Common myeloid progenitor, CD34-positive (primary cell): Measurements from ENCODE around the gene EME2.

Experiments used
- CTCF ChIA-PET: fragments of 350-600 bp; sonication (Branson Sonifier 250); formaldehyde crosslinking; loops from one replicate; lab custom pipeline; 2021; ENCODE audit warnings: antibody characterized with exemption; lab: Charles Lee
- POLR2A ChIA-PET: fragments of 350-600 bp; sonication (Branson Sonifier 250); formaldehyde crosslinking; loops from one replicate; lab custom pipeline; 2021; ENCODE audit warnings: antibody characterized with exemption; lab: Charles Lee
- DNase-seq, 3 donors: peaks; one replicate each; pipeline versions ENCODE4 v3.0.0 to v3.0.0-alpha.2; 2013
- H3K27ac ChIP-seq, 2 experiments: 1 replicate in 1 of 2; 2 replicates in 1 of 2; pipeline ENCODE4 v1.7.0; 2013; ENCODE audit warnings: inconsistent platforms in 2 of 2, low read length in 2 of 2, mild to moderate bottlenecking in 2 of 2, low read depth in 1 of 2, moderate library complexity in 1 of 2; ENCODE audit not compliant: severe bottlenecking in 2 of 2, insufficient read depth in 1 of 2, poor library complexity in 1 of 2
- H3K27me3 ChIP-seq, 5 experiments: replicated peaks in 2 of 5; 1 replicate in 3 of 5; 2 replicates in 2 of 5; pipeline versions ENCODE4 v1.6.1 to v1.7.0; 2013; ENCODE audit warnings: low read length in 4 of 5, mild to moderate bottlenecking in 2 of 5, moderate library complexity in 2 of 5, inconsistent platforms in 1 of 5; ENCODE audit not compliant: insufficient read depth in 5 of 5, control insufficient read depth in 4 of 5
- H3K36me3 ChIP-seq, 4 experiments: 1 replicate in 2 of 4; 2 replicates in 2 of 4; pipeline versions ENCODE4 v1.6.1 to v1.7.0; 2013; ENCODE audit warnings: low read length in 3 of 4, control low read depth in 1 of 4, mild to moderate bottlenecking in 1 of 4; ENCODE audit not compliant: control insufficient read depth in 4 of 4, insufficient read depth in 4 of 4
- H3K4me1 ChIP-seq, 4 experiments: 1 replicate in 3 of 4; 2 replicates in 1 of 4; pipeline versions ENCODE4 v1.6.1 to v1.7.1; 2013; ENCODE audit warnings: low read length in 3 of 4, mild to moderate bottlenecking in 3 of 4, control low read depth in 1 of 4, inconsistent platforms in 1 of 4, moderate library complexity in 1 of 4; ENCODE audit not compliant: control insufficient read depth in 4 of 4, insufficient read depth in 4 of 4; ENCODE audit errors: control extremely low read depth in 1 of 4
- H3K4me3 ChIP-seq, 7 experiments: 1 replicate in 4 of 7; 2 replicates in 3 of 7; pipeline versions ENCODE4 v1.5.1 to v1.7.0; 2013; ENCODE audit warnings: mild to moderate bottlenecking in 7 of 7, low read length in 6 of 7, moderate library complexity in 6 of 7, inconsistent platforms in 2 of 7, low read depth in 2 of 7, control low read depth in 1 of 7; ENCODE audit not compliant: insufficient read depth in 4 of 7, control insufficient read depth in 1 of 7; ENCODE audit errors: extremely low read depth in 1 of 7
- H3K9me3 ChIP-seq, 5 experiments: 1 replicate in 4 of 5; 2 replicates in 1 of 5; pipeline versions ENCODE4 v1.6.1 to v1.7.1; 2013; ENCODE audit warnings: low read length in 4 of 5, mild to moderate bottlenecking in 2 of 5, inconsistent platforms in 1 of 5, low read depth in 1 of 5, moderate library complexity in 1 of 5; ENCODE audit not compliant: control insufficient read depth in 4 of 5, insufficient read depth in 2 of 5; ENCODE audit errors: control extremely low read depth in 1 of 5
- WGBS: methylation state at CpG from one replicate; pipeline ENCODE4 v1.1.5; 2013; ENCODE audit not compliant: insufficient coverage; 5-methylcytosine and 5-hydroxymethylcytosine counted together

EME2 gene

GRCh38 chr16:1740234-1740633 lies 32.4 kb upstream of the EME2 start:
- POLR2A ChIA-PET, result no interaction called here
- H3K4me3 ChIP-seq, result no peak overlapping the region
- CTCF ChIA-PET, result no interaction called here
- no peak overlapping the region for H3K27ac ChIP-seq
- 97% methylated on average over 33 of the region's 33 CpGs for WGBS
- no peaks in the 10 kb centered on the region for H3K4me1 ChIP-seq
- DNase-seq, result no peak
- H3K27me3 ChIP-seq, result no peaks in the 10 kb centered on the region
- peaks cover 0 to 50% (median 20%) of the 10 kb centered on the region in 4 experiments for H3K36me3 ChIP-seq
- H3K9me3 ChIP-seq, result peaks cover 0 to 17% (median 0%) of the 10 kb centered on the region in 5 experiments

- WGBS, result 97% methylated on average over 26 of the region's 30 CpGs
- Histone ChIP-seq H3K36me3 (peaks cover 0 to 52% (median 23%) of the 10 kb centered on the region in 4 experiments), H3K9me3 (peaks cover 0 to 10% (median 0%) of the 10 kb centered on the region in 5 experiments), H3K27ac (no peak overlapping the region), H3K4me3 (no peak overlapping the region), H3K4me1 (no peaks in the 10 kb centered on the region), H3K27me3 (no peaks in the 10 kb centered on the region)
- CTCF ChIA-PET, result no interaction called here
- DNase-seq, result no peak
- POLR2A ChIA-PET, result no interaction called here
Observed at GRCh38 chr16:1740781-1741490, 31.7 kb upstream of the EME2 start.

GRCh38 chr16:1741553-1742165 lies 31.0 kb upstream of the EME2 start:
- H3K27me3 ChIP-seq, result no peaks in the 10 kb centered on the region
- H3K4me3 ChIP-seq, result no peak overlapping the region
- H3K36me3 ChIP-seq, result peaks cover 0 to 58% (median 27%) of the 10 kb centered on the region in 4 experiments
- H3K9me3 ChIP-seq, result peaks cover 0 to 9% (median 0%) of the 10 kb centered on the region in 5 experiments
- CTCF ChIA-PET, result no interaction called here
- no peak for DNase-seq
- POLR2A ChIA-PET, result no interaction called here
- WGBS, result 97% methylated on average over 18 of the region's 19 CpGs
- H3K27ac ChIP-seq, result no peak overlapping the region
- no peaks in the 10 kb centered on the region for H3K4me1 ChIP-seq

- Histone ChIP-seq H3K4me3 (no peak overlapping the region), H3K9me3 (peaks cover 0 to 6% (median 0%) of the 10 kb centered on the region in 5 experiments), H3K27ac (no peak overlapping the region), H3K4me1 (no peaks in the 10 kb centered on the region), H3K27me3 (no peaks in the 10 kb centered on the region), H3K36me3 (peaks cover 0 to 78% (median 38%) of the 10 kb centered on the region in 4 experiments)
- no peak for DNase-seq
- WGBS, result 97% methylated on average over 23 of the region's 32 CpGs
- POLR2A ChIA-PET, result no interaction called here
- CTCF ChIA-PET, result interaction anchor here (0.7 to 1.0 kb wide), 3 partner anchors 38 to 192 kb away, joined by 3 to 4 read pairs (median 3); no protein-coding TSS in a partner anchor
Observed at GRCh38 chr16:1743376-1744337, 29.0 kb upstream of the EME2 start.

- Histone ChIP-seq H3K4me3 (no peak overlapping the region), H3K9me3 (peaks cover 0 to 2% (median 0%) of the 10 kb centered on the region in 5 experiments), H3K4me1 (no peaks in the 10 kb centered on the region), H3K36me3 (peaks cover 0 to 85% (median 42%) of the 10 kb centered on the region in 4 experiments), H3K27ac (no peak overlapping the region), H3K27me3 (no peaks in the 10 kb centered on the region)
- WGBS, result 94% methylated on average over 16 of the region's 24 CpGs
- no peak for DNase-seq
- ChIA-PET POLR2A (no interaction called here), CTCF (interaction anchor here (0.7 to 0.9 kb wide), 2 partner anchors 43 to 193 kb away, joined by 3 read pairs; no protein-coding TSS in a partner anchor)
Observed at GRCh38 chr16:1744338-1744840, 28.2 kb upstream of the EME2 start.

GRCh38 chr16:1745181-1745899 lies 27.3 kb upstream of the EME2 start:
- CTCF ChIA-PET, result interaction anchor here (1.5 kb wide), 1 partner anchor 11 kb away, joined by 4 read pairs; no protein-coding TSS in a partner anchor
- Histone ChIP-seq H3K9me3 (no peaks in the 10 kb centered on the region), H3K4me1 (no peaks in the 10 kb centered on the region), H3K4me3 (no peak overlapping the region), H3K36me3 (peaks cover 0 to 87% (median 45%) of the 10 kb centered on the region in 4 experiments), H3K27ac (no peak overlapping the region), H3K27me3 (no peaks in the 10 kb centered on the region)
- WGBS, result 95% methylated on average over 23 of the region's 25 CpGs
- POLR2A ChIA-PET, result interaction anchor here (0.5 kb wide), 1 partner anchor 10 kb away, joined by 3 read pairs; no protein-coding TSS in a partner anchor
- no peak for DNase-seq
